Neural cell (in vitro differentiated cells): ENCODE data around the gene TCTA. TPM values are rescaled to one million over a fixed set of nuclear protein-coding genes. Genes with fewer than 3 reads are reported as not detected.

Experiments
- H2AFZ ChIP-seq: fragments of 200-600, 300-800 bp; sonication (generic), shearing (Covaris generic); 2 replicates; pipeline ENCODE4 v1.6.0; 2014; ENCODE audit warnings: low read depth, mild to moderate bottlenecking, antibody characterized with exemption, low read length, moderate library complexity
- H3F3A ChIP-seq: fragments of 200-600 bp; shearing (Covaris generic); 2 replicates; pipeline ENCODE4 v1.6.1; 2016; ENCODE audit warnings: mild to moderate bottlenecking, moderate library complexity, mixed read lengths, antibody characterized with exemption, low read length; ENCODE audit not compliant: insufficient read depth, poor library complexity, severe bottlenecking
- H3K27ac ChIP-seq: fragments of 200-600, 300-800 bp; sonication (generic), shearing (Covaris generic); 2 replicates; pipeline ENCODE4 v1.5.1; 2014; ENCODE audit warnings: mild to moderate bottlenecking, low read length, moderate library complexity
- H3K27me3 ChIP-seq: fragments of 300-800, 200-600 bp; sonication (generic), shearing (Covaris generic); 2 replicates; pipeline ENCODE4 v1.6.0; 2014; ENCODE audit warnings: mild to moderate bottlenecking, low read depth, low read length, moderate library complexity; ENCODE audit not compliant: insufficient read depth
- H3K36me3 ChIP-seq: fragments of 300-800, 200-600 bp; sonication (generic), shearing (Covaris generic); 2 replicates; pipeline ENCODE4 v1.5.1; 2014; ENCODE audit warnings: mild to moderate bottlenecking, antibody characterized with exemption, low read length, moderate library complexity; ENCODE audit not compliant: insufficient read depth
- H3K4me2 ChIP-seq: fragments of 300-800, 200-600 bp; sonication (generic), shearing (Covaris generic); 2 replicates; pipeline ENCODE4 v1.6.0; 2014; ENCODE audit warnings: mild to moderate bottlenecking, low read length
- H3K4me3 ChIP-seq: fragments of 300-800, 200-600 bp; sonication (generic), shearing (Covaris generic); 2 replicates; pipeline ENCODE4 v1.5.1; 2014; ENCODE audit warnings: mild to moderate bottlenecking, low read length, moderate library complexity
- H3K79me2 ChIP-seq: fragments of 200-600 bp; shearing (Covaris generic); replicated peaks from 2 replicates; pipeline ENCODE4 v1.6.0; 2014; ENCODE audit warnings: mild to moderate bottlenecking, low read length, moderate library complexity; ENCODE audit not compliant: insufficient read depth
- H3K9ac ChIP-seq: fragments of 300-800, 200-600 bp; sonication (generic), shearing (Covaris generic); 2 replicates; pipeline ENCODE4 v1.6.1; 2016; ENCODE audit warnings: mild to moderate bottlenecking, low read length, mixed read lengths
- H3K9me2 ChIP-seq: fragments of 200-600 bp; shearing (Covaris generic); 2 replicates; pipeline ENCODE4 v1.6.1; 2016; ENCODE audit warnings: mild to moderate bottlenecking, low read length, mixed read lengths; ENCODE audit not compliant: insufficient read depth
- H3K9me3 ChIP-seq: fragments of 200-600, 300-800 bp; sonication (generic), shearing (Covaris generic); 2 replicates; pipeline ENCODE4 v1.6.1; 2016; ENCODE audit warnings: mild to moderate bottlenecking, mixed run types, low read length, moderate library complexity, mixed read lengths
- H4K20me1 ChIP-seq: fragments of 200-600 bp; shearing (Covaris generic); 2 replicates; pipeline ENCODE4 v1.6.1; 2016; ENCODE audit warnings: mild to moderate bottlenecking, mixed run types; ENCODE audit not compliant: insufficient read depth
- EP300 ChIP-seq: fragments of 450-650 bp; conservative IDR thresholded peaks from 2 replicates; pipeline ENCODE4 v1.6.1; 2014; ENCODE audit warnings: antibody characterized with exemption, mild to moderate bottlenecking, moderate library complexity; ENCODE audit not compliant: poor library complexity, severe bottlenecking
- EZH2 ChIP-seq: fragments of 200-600, 300-800 bp; shearing (Covaris generic), sonication (generic); IDR thresholded peaks from 2 replicates; pipeline ENCODE4 v1.6.1; 2014; ENCODE audit warnings: antibody characterized with exemption, low read length, borderline replicate concordance, mild to moderate bottlenecking; ENCODE audit not compliant: insufficient read depth, poor library complexity, severe bottlenecking
- MXI1 ChIP-seq: fragments of 450-650 bp; conservative IDR thresholded peaks from 2 replicates; pipeline ENCODE4 v1.6.1; 2014; ENCODE audit warnings: antibody characterized with exemption, mild to moderate bottlenecking; ENCODE audit not compliant: poor library complexity, severe bottlenecking
- POLR2AphosphoS5 ChIP-seq: IDR thresholded peaks from 2 replicates; pipeline ENCODE4 v1.6.1; 2012
- RAD21 ChIP-seq: fragments of 450-650 bp; conservative IDR thresholded peaks from 2 replicates; pipeline ENCODE4 v1.6.1; 2014; ENCODE audit warnings: antibody characterized with exemption, mild to moderate bottlenecking, moderate library complexity
- REST ChIP-seq: IDR thresholded peaks from 2 replicates; pipeline ENCODE4 v1.6.1; 2012; ENCODE audit warnings: borderline replicate concordance
- SMC3 ChIP-seq: fragments of 450-650 bp; conservative IDR thresholded peaks from 2 replicates; pipeline ENCODE4 v1.6.1; 2014; ENCODE audit warnings: antibody characterized with exemption, mild to moderate bottlenecking, moderate library complexity; ENCODE audit not compliant: poor library complexity
- TAF1 ChIP-seq: IDR thresholded peaks from 2 replicates; pipeline ENCODE4 v1.6.1; 2012; ENCODE audit warnings: low read depth
- polyA plus RNA-seq: library from polyadenylated mRNA; depleted of rRNA; stranded (reverse); fragments of >200 nt; gene quantifications from 2 replicates; pipeline ENCODE4 v1.2.3, GENCODE V29; 2014
- TF ChIP-seq, protein P1 (sequence below): fragments of 450-650 bp; IDR thresholded peaks from 2 replicates; pipeline ENCODE4 v1.5.1; 2014; ENCODE audit warnings: antibody characterized with exemption, mild to moderate bottlenecking, moderate library complexity; ENCODE audit not compliant: poor library complexity, severe bottlenecking

TCTA gene
- polyA plus RNA-seq, 1 donor from 2014 or later: 17.1 TPM

- H3K4me2 ChIP-seq: no peak overlapping the region
- H3K9me3 ChIP-seq: no peaks in the 10 kb centered on the region
- H3K36me3 ChIP-seq: no peaks in the 10 kb centered on the region
- peaks cover 65% of the 10 kb centered on the region for H3K79me2 ChIP-seq
- no peaks in the 10 kb centered on the region for H3F3A ChIP-seq
- no peak for TF ChIP-seq REST
- H3K9me2 ChIP-seq: no peaks in the 10 kb centered on the region
- no peak overlapping the region for H3K4me3 ChIP-seq
- H4K20me1 ChIP-seq: no peaks in the 10 kb centered on the region
- no peaks in the 10 kb centered on the region for H3K27me3 ChIP-seq
- no peak overlapping the region for H3K9ac ChIP-seq
- no peak overlapping the region for H2AFZ ChIP-seq
- H3K27ac ChIP-seq: no peak overlapping the region
Observed at GRCh38 chr3:49397470-49397869, 14.8 kb upstream of the TCTA start.

GRCh38 chr3:49399461-49399860 is 12.8 kb upstream of the TCTA start:
- peaks cover 70% of the 10 kb centered on the region for H3K79me2 ChIP-seq
- H3K4me2 ChIP-seq: no peak overlapping the region
- no peak overlapping the region for H2AFZ ChIP-seq
- TF ChIP-seq REST: no peak
- no peaks in the 10 kb centered on the region for H3K9me2 ChIP-seq
- no peaks in the 10 kb centered on the region for H3K27me3 ChIP-seq
- H3K9me3 ChIP-seq: no peaks in the 10 kb centered on the region
- no peaks in the 10 kb centered on the region for H3F3A ChIP-seq
- H3K27ac ChIP-seq: no peak overlapping the region
- H3K9ac ChIP-seq: no peak overlapping the region
- H3K36me3 ChIP-seq: no peaks in the 10 kb centered on the region
- no peak overlapping the region for H3K4me3 ChIP-seq
- no peaks in the 10 kb centered on the region for H4K20me1 ChIP-seq

GRCh38 chr3:49401766-49402165 is 10.5 kb upstream of the TCTA start:
- no peaks in the 10 kb centered on the region for H3K36me3 ChIP-seq
- peaks cover 70% of the 10 kb centered on the region for H3K79me2 ChIP-seq
- H3F3A ChIP-seq: no peaks in the 10 kb centered on the region
- H3K9ac ChIP-seq: no peak overlapping the region
- H3K27me3 ChIP-seq: no peaks in the 10 kb centered on the region
- TF ChIP-seq TAF1 (no peak), POLR2AphosphoS5 (no peak), RAD21 (no peak), EP300 (no peak), MXI1 (no peak), EZH2 (no peak), REST (no peak), SMC3 (no peak)
- TF ChIP-seq, protein P1, sequence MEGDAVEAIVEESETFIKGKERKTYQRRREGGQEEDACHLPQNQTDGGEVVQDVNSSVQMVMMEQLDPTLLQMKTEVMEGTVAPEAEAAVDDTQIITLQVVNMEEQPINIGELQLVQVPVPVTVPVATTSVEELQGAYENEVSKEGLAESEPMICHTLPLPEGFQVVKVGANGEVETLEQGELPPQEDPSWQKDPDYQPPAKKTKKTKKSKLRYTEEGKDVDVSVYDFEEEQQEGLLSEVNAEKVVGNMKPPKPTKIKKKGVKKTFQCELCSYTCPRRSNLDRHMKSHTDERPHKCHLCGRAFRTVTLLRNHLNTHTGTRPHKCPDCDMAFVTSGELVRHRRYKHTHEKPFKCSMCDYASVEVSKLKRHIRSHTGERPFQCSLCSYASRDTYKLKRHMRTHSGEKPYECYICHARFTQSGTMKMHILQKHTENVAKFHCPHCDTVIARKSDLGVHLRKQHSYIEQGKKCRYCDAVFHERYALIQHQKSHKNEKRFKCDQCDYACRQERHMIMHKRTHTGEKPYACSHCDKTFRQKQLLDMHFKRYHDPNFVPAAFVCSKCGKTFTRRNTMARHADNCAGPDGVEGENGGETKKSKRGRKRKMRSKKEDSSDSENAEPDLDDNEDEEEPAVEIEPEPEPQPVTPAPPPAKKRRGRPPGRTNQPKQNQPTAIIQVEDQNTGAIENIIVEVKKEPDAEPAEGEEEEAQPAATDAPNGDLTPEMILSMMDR: no peak
- no peaks in the 10 kb centered on the region for H3K9me3 ChIP-seq
- H4K20me1 ChIP-seq: no peaks in the 10 kb centered on the region
- H3K27ac ChIP-seq: no peak overlapping the region
- H3K9me2 ChIP-seq: no peaks in the 10 kb centered on the region
- no peak overlapping the region for H2AFZ ChIP-seq
- no peak overlapping the region for H3K4me3 ChIP-seq
- H3K4me2 ChIP-seq: no peak overlapping the region
